Measurements from ENCODE around the gene ALG9.

ALG9 gene

DNA sequence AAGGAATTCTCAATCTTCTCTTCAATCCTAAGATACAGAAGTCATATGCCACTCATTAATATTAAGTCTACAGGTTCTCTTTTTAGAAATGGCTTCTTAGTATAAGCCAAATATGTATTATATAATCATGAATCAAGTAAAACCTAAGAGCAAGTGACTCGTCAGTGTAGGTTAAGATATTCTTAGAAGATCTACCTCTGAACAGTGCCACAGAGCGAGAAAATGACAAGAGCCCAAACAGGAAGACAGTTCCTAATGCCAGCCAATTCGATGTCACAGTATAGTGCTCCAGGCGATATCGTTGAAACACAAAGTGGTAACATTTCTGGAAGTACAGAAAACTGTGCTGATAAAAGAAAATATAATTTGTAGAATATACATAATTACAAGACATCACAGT, 33.3 kb downstream of the ALG9 start:
- Histone ChIP-seq H3K9ac (ENCODE audit: low read depth in 1 of 2, low read length in 2 of 2) (no peak overlapping the region), H3K9me3 (ENCODE audit: control insufficient read depth in 2 of 2, low read length in 2 of 2) (no peaks in the 10 kb centered on the region), H3K4me3 (ENCODE audit: low read length in 2 of 2) (no peak overlapping the region), H3K27me3 (ENCODE audit: control insufficient read depth in 2 of 2, insufficient read depth in 2 of 2, low read length in 2 of 2) (no peaks in the 10 kb centered on the region), H3K4me1 (ENCODE audit: control insufficient read depth in 2 of 2, insufficient read depth in 2 of 2, low read length in 2 of 2) (peaks cover 0 to 8% of the 10 kb centered on the region in 2 donors), H3K36me3 (ENCODE audit: control insufficient read depth in 2 of 2, insufficient read depth in 2 of 2, low read length in 2 of 2) (peaks cover 14 to 29% of the 10 kb centered on the region in 2 donors), H3K27ac (ENCODE audit: low read depth in 2 of 2, low read length in 2 of 2) (no peak overlapping the region)

GRCh38 chr11:111837366-111837891, 34.0 kb downstream of the ALG9 start:
- H3K4me3 ChIP-seq (ENCODE audit: low read length in 2 of 2): no peak overlapping the region
- H3K27me3 ChIP-seq (ENCODE audit: control insufficient read depth in 2 of 2, insufficient read depth in 2 of 2, low read length in 2 of 2): no peaks in the 10 kb centered on the region
- peaks cover 0 to 8% of the 10 kb centered on the region in 2 donors for H3K4me1 ChIP-seq (ENCODE audit: control insufficient read depth in 2 of 2, insufficient read depth in 2 of 2, low read length in 2 of 2)
- no peaks in the 10 kb centered on the region for H3K9me3 ChIP-seq (ENCODE audit: control insufficient read depth in 2 of 2, low read length in 2 of 2)
- H3K27ac ChIP-seq (ENCODE audit: low read depth in 2 of 2, low read length in 2 of 2): no peak overlapping the region
- H3K36me3 ChIP-seq (ENCODE audit: control insufficient read depth in 2 of 2, insufficient read depth in 2 of 2, low read length in 2 of 2): peaks cover 14 to 29% of the 10 kb centered on the region in 2 donors
- no peak overlapping the region for H3K9ac ChIP-seq (ENCODE audit: low read depth in 1 of 2, low read length in 2 of 2)

DNA sequence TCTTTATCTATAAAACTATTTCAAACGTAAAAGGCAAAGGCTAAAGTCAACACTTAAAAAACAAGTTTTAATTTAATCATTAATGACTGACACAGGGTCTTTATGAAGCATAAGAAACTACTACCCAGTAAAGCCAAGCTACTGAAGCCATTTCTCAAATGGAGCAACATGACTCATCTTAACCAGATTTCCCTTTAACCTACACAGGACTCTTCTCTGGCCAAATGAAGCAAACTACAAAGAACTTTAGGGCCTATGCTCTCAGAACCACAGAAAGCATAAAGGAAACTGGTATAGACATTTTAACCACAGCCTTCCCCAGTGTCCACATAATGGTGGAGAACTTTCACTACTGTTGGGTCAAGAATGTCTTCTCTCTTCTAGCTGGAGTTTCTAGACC, 34.7 kb downstream of the ALG9 start:
- H3K27me3 ChIP-seq (ENCODE audit: control insufficient read depth in 2 of 2, insufficient read depth in 2 of 2, low read length in 2 of 2): no peaks in the 10 kb centered on the region
- peaks cover 16 to 29% of the 10 kb centered on the region in 2 donors for H3K36me3 ChIP-seq (ENCODE audit: control insufficient read depth in 2 of 2, insufficient read depth in 2 of 2, low read length in 2 of 2)
- H3K27ac ChIP-seq (ENCODE audit: low read depth in 2 of 2, low read length in 2 of 2): no peak overlapping the region
- no peak overlapping the region for H3K4me3 ChIP-seq (ENCODE audit: low read length in 2 of 2)
- H3K9me3 ChIP-seq (ENCODE audit: control insufficient read depth in 2 of 2, low read length in 2 of 2): no peaks in the 10 kb centered on the region
- H3K4me1 ChIP-seq (ENCODE audit: control insufficient read depth in 2 of 2, insufficient read depth in 2 of 2, low read length in 2 of 2): peaks cover 0 to 8% of the 10 kb centered on the region in 2 donors
- no peak overlapping the region for H3K9ac ChIP-seq (ENCODE audit: low read depth in 1 of 2, low read length in 2 of 2)

GRCh38 chr11:111836162-111836561, 35.2 kb downstream of the ALG9 start:
- Histone ChIP-seq H3K36me3 (ENCODE audit: control insufficient read depth in 2 of 2, insufficient read depth in 2 of 2, low read length in 2 of 2) (peaks cover 17 to 30% of the 10 kb centered on the region in 2 donors), H3K4me1 (ENCODE audit: control insufficient read depth in 2 of 2, insufficient read depth in 2 of 2, low read length in 2 of 2) (peaks cover 0 to 5% of the 10 kb centered on the region in 2 donors), H3K9ac (ENCODE audit: low read depth in 1 of 2, low read length in 2 of 2) (no peak overlapping the region), H3K27ac (ENCODE audit: low read depth in 2 of 2, low read length in 2 of 2) (no peak overlapping the region), H3K27me3 (ENCODE audit: control insufficient read depth in 2 of 2, insufficient read depth in 2 of 2, low read length in 2 of 2) (no peaks in the 10 kb centered on the region), H3K9me3 (ENCODE audit: control insufficient read depth in 2 of 2, low read length in 2 of 2) (no peaks in the 10 kb centered on the region), H3K4me3 (ENCODE audit: low read length in 2 of 2) (no peak overlapping the region)

- H3K27ac ChIP-seq (ENCODE audit: low read depth in 2 of 2, low read length in 2 of 2): no peak overlapping the region
- H3K27me3 ChIP-seq (ENCODE audit: control insufficient read depth in 2 of 2, insufficient read depth in 2 of 2, low read length in 2 of 2): no peaks in the 10 kb centered on the region
- H3K4me1 ChIP-seq (ENCODE audit: control insufficient read depth in 2 of 2, insufficient read depth in 2 of 2, low read length in 2 of 2): peaks cover 0 to 4% of the 10 kb centered on the region in 2 donors
- H3K9me3 ChIP-seq (ENCODE audit: control insufficient read depth in 2 of 2, low read length in 2 of 2): no peaks in the 10 kb centered on the region
- H3K36me3 ChIP-seq (ENCODE audit: control insufficient read depth in 2 of 2, insufficient read depth in 2 of 2, low read length in 2 of 2): peaks cover 17 to 31% of the 10 kb centered on the region in 2 donors
- H3K4me3 ChIP-seq (ENCODE audit: low read length in 2 of 2): no peak overlapping the region
- H3K9ac ChIP-seq (ENCODE audit: low read depth in 1 of 2, low read length in 2 of 2): no peak overlapping the region
Observed at GRCh38 chr11:111835665-111836064, 35.7 kb downstream of the ALG9 start.

GRCh38 chr11:111834432-111835163, 36.8 kb downstream of the ALG9 start:
- H3K4me1 ChIP-seq (ENCODE audit: control insufficient read depth in 2 of 2, insufficient read depth in 2 of 2, low read length in 2 of 2): peaks cover 0 to 4% of the 10 kb centered on the region in 2 donors
- no peak overlapping the region for H3K9ac ChIP-seq (ENCODE audit: low read depth in 1 of 2, low read length in 2 of 2)
- H3K9me3 ChIP-seq (ENCODE audit: control insufficient read depth in 2 of 2, low read length in 2 of 2): no peaks in the 10 kb centered on the region
- H3K4me3 ChIP-seq (ENCODE audit: low read length in 2 of 2): no peak overlapping the region
- H3K27me3 ChIP-seq (ENCODE audit: control insufficient read depth in 2 of 2, insufficient read depth in 2 of 2, low read length in 2 of 2): no peaks in the 10 kb centered on the region
- H3K36me3 ChIP-seq (ENCODE audit: control insufficient read depth in 2 of 2, insufficient read depth in 2 of 2, low read length in 2 of 2): peaks cover 17 to 28% of the 10 kb centered on the region in 2 donors
- H3K27ac ChIP-seq (ENCODE audit: low read depth in 2 of 2, low read length in 2 of 2): no peak overlapping the region

DNA sequence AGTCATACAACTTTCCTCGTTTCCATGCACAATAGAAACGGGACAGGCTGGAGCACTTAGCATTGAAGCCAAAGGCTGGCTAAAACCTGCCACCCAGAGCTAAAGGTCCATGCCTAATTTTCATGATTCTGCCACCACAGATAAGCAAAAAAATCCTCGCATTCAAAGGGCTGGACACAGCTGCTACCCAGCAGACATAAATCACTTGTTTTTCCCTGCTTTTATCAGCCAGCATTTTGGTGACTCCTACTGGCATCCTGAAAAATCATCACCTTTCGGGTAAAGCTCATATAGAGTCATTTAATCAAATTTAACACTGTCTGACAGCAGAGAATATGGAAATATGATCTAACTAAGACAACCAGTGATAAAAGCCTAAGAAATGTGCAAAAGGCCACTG, 37.9 kb downstream of the ALG9 start:
- Histone ChIP-seq H3K27ac (ENCODE audit: low read depth in 2 of 2, low read length in 2 of 2) (no peak overlapping the region), H3K36me3 (ENCODE audit: control insufficient read depth in 2 of 2, insufficient read depth in 2 of 2, low read length in 2 of 2) (peaks cover 17 to 28% of the 10 kb centered on the region in 2 donors), H3K27me3 (ENCODE audit: control insufficient read depth in 2 of 2, insufficient read depth in 2 of 2, low read length in 2 of 2) (no peaks in the 10 kb centered on the region), H3K9ac (ENCODE audit: low read depth in 1 of 2, low read length in 2 of 2) (no peak overlapping the region), H3K4me3 (ENCODE audit: low read length in 2 of 2) (no peak overlapping the region), H3K4me1 (ENCODE audit: control insufficient read depth in 2 of 2, insufficient read depth in 2 of 2, low read length in 2 of 2) (peaks cover 0 to 4% of the 10 kb centered on the region in 2 donors), H3K9me3 (ENCODE audit: control insufficient read depth in 2 of 2, low read length in 2 of 2) (no peaks in the 10 kb centered on the region)

- no peak overlapping the region for H3K4me3 ChIP-seq (ENCODE audit: low read length in 2 of 2)
- no peak overlapping the region for H3K9ac ChIP-seq (ENCODE audit: low read depth in 1 of 2, low read length in 2 of 2)
- H3K27me3 ChIP-seq (ENCODE audit: control insufficient read depth in 2 of 2, insufficient read depth in 2 of 2, low read length in 2 of 2): no peaks in the 10 kb centered on the region
- H3K4me1 ChIP-seq (ENCODE audit: control insufficient read depth in 2 of 2, insufficient read depth in 2 of 2, low read length in 2 of 2): no peaks in the 10 kb centered on the region
- peaks cover 3 to 11% of the 10 kb centered on the region in 2 donors for H3K36me3 ChIP-seq (ENCODE audit: control insufficient read depth in 2 of 2, insufficient read depth in 2 of 2, low read length in 2 of 2)
- no peaks in the 10 kb centered on the region for H3K9me3 ChIP-seq (ENCODE audit: control insufficient read depth in 2 of 2, low read length in 2 of 2)
- no peak overlapping the region for H3K27ac ChIP-seq (ENCODE audit: low read depth in 2 of 2, low read length in 2 of 2)
Observed at GRCh38 chr11:111829185-111829968, 42.0 kb downstream of the ALG9 start.

DNA sequence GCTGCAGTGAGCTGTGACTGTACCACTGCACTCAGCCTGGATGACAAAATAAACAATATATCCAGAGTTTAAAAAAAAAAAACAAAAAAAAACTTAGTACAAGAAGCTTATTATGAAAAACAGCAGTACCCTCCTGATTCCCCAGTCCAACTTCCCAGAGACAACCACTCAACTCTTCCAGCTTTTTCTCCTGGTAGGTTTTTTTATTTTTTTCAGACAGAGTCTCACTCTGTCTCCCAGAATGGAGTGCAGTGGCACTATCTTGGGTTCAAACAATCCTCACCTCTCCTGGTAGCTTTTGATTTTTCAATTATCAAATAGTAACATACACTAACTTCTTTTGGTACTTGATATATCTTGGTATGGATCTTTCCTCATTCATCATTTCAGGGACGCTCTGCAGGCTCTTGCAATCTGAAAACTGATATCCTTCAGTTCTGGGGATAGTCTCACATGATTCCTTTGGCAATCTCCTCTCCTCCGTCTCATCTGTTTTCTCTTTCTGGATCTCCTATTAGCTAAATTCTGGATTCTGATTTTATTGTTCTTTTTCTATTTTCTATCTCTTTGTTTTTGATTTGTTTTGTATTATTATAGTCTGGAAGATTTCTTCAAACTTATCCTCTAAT, 44.9 kb downstream of the ALG9 start:
- no peaks in the 10 kb centered on the region for H3K9me3 ChIP-seq (ENCODE audit: control insufficient read depth in 2 of 2, low read length in 2 of 2)
- H3K27me3 ChIP-seq (ENCODE audit: control insufficient read depth in 2 of 2, insufficient read depth in 2 of 2, low read length in 2 of 2): no peaks in the 10 kb centered on the region
- peaks cover 0 to 7% of the 10 kb centered on the region in 2 donors for H3K36me3 ChIP-seq (ENCODE audit: control insufficient read depth in 2 of 2, insufficient read depth in 2 of 2, low read length in 2 of 2)
- no peak overlapping the region for H3K4me3 ChIP-seq (ENCODE audit: low read length in 2 of 2)
- H3K4me1 ChIP-seq (ENCODE audit: control insufficient read depth in 2 of 2, insufficient read depth in 2 of 2, low read length in 2 of 2): no peaks in the 10 kb centered on the region
- H3K27ac ChIP-seq (ENCODE audit: low read depth in 2 of 2, low read length in 2 of 2): no peak overlapping the region
- no peak overlapping the region for H3K9ac ChIP-seq (ENCODE audit: low read depth in 1 of 2, low read length in 2 of 2)

GRCh38 chr11:111823629-111824028, 47.8 kb downstream of the ALG9 start:
- no peaks in the 10 kb centered on the region for H3K27me3 ChIP-seq (ENCODE audit: control insufficient read depth in 2 of 2, insufficient read depth in 2 of 2, low read length in 2 of 2)
- no peak overlapping the region for H3K4me3 ChIP-seq (ENCODE audit: low read length in 2 of 2)
- no peak overlapping the region for H3K9ac ChIP-seq (ENCODE audit: low read depth in 1 of 2, low read length in 2 of 2)
- no peak overlapping the region for H3K27ac ChIP-seq (ENCODE audit: low read depth in 2 of 2, low read length in 2 of 2)
- no peaks in the 10 kb centered on the region for H3K4me1 ChIP-seq (ENCODE audit: control insufficient read depth in 2 of 2, insufficient read depth in 2 of 2, low read length in 2 of 2)
- H3K9me3 ChIP-seq (ENCODE audit: control insufficient read depth in 2 of 2, low read length in 2 of 2): no peaks in the 10 kb centered on the region
- H3K36me3 ChIP-seq (ENCODE audit: control insufficient read depth in 2 of 2, insufficient read depth in 2 of 2, low read length in 2 of 2): peaks cover 0 to 8% of the 10 kb centered on the region in 2 donors
